H9 (cell line): ENCODE results near the gene USB1. TPM values are rescaled to one million over a fixed set of nuclear protein-coding genes. Genes with fewer than 3 reads are reported as not detected.

ENCODE experiments used
- DNase-seq: peaks from one replicate; pipeline ENCODE4 v3.0.0-alpha.2; 2017
- H2AFZ ChIP-seq: one replicate; pipeline ENCODE4 v1.6.1; 2013; ENCODE audit warnings: mild to moderate bottlenecking, low read length, control low read depth, moderate library complexity
- H2AK5ac ChIP-seq: 2 replicates; pipeline ENCODE4 v1.6.1; 2013; ENCODE audit warnings: low read length, control low read depth, mixed read lengths; ENCODE audit not compliant: insufficient read length
- H2BK120ac ChIP-seq: one replicate; pipeline ENCODE4 v1.6.1; 2013; ENCODE audit warnings: low read depth, mild to moderate bottlenecking, low read length, control low read depth, inconsistent platforms; ENCODE audit not compliant: poor library complexity, severe bottlenecking
- H2BK12ac ChIP-seq: 2 replicates; pipeline ENCODE4 v1.6.1; 2013; ENCODE audit warnings: low read length, control low read depth, mixed read lengths, low read depth; ENCODE audit not compliant: insufficient read length
- H2BK15ac ChIP-seq: 2 replicates; pipeline ENCODE4 v1.6.1; 2013; ENCODE audit warnings: low read depth, low read length, control low read depth
- H2BK20ac ChIP-seq: one replicate; pipeline ENCODE4 v1.6.1; 2013; ENCODE audit warnings: low read depth, mild to moderate bottlenecking, low read length, control low read depth, inconsistent platforms; ENCODE audit not compliant: poor library complexity, severe bottlenecking
- H2BK5ac ChIP-seq: 2 replicates; pipeline ENCODE4 v1.6.1; 2013; ENCODE audit warnings: low read length, control low read depth, mixed read lengths; ENCODE audit not compliant: insufficient read length
- H3K14ac ChIP-seq: 2 replicates; pipeline ENCODE4 v1.6.1; 2013; ENCODE audit warnings: low read length, control low read depth; ENCODE audit not compliant: insufficient read depth
- H3K18ac ChIP-seq: 2 replicates; pipeline ENCODE4 v1.6.1; 2013; ENCODE audit warnings: low read depth, mild to moderate bottlenecking, mixed read lengths, low read length, control low read depth; ENCODE audit not compliant: insufficient read length
- H3K23ac ChIP-seq: 2 replicates; pipeline ENCODE4 v1.6.1; 2013; ENCODE audit warnings: low read length, control low read depth, mixed read lengths, low read depth; ENCODE audit not compliant: insufficient read length
- H3K23me2 ChIP-seq: 2 replicates; pipeline ENCODE4 v1.6.1; 2013; ENCODE audit warnings: low read depth, mild to moderate bottlenecking, mixed read lengths, low read length, control low read depth; ENCODE audit not compliant: insufficient read length, poor library complexity, severe bottlenecking
- H3K27ac ChIP-seq: 2 replicates; pipeline ENCODE4 v1.5.1; 2013; ENCODE audit warnings: low read length, control low read depth, mixed read lengths, low read depth; ENCODE audit not compliant: insufficient read length
- H3K27me3 ChIP-seq: 2 replicates; pipeline ENCODE4 v1.6.1; 2013; ENCODE audit warnings: low read length, control low read depth, inconsistent platforms; ENCODE audit not compliant: insufficient read depth
- H3K4ac ChIP-seq: 2 replicates; pipeline ENCODE4 v1.6.1; 2013; ENCODE audit warnings: low read depth, mild to moderate bottlenecking, control low read depth, inconsistent platforms, low read length, moderate library complexity
- H3K4me1 ChIP-seq: 2 replicates; pipeline ENCODE4 v1.6.1; 2013; ENCODE audit warnings: low read length, control low read depth, inconsistent platforms; ENCODE audit not compliant: insufficient read depth
- H3K4me2 ChIP-seq: 2 replicates; pipeline ENCODE4 v1.6.1; 2013; ENCODE audit warnings: low read length, control low read depth, mixed read lengths; ENCODE audit not compliant: insufficient read length, insufficient read depth
- H3K56ac ChIP-seq: 2 replicates; pipeline ENCODE4 v1.6.1; 2013; ENCODE audit warnings: low read depth, mild to moderate bottlenecking, mixed read lengths, low read length, control low read depth; ENCODE audit not compliant: insufficient read length
- H3K79me1 ChIP-seq: 2 replicates; pipeline ENCODE4 v1.6.1; 2013; ENCODE audit warnings: low read depth, mild to moderate bottlenecking, moderate library complexity, low read length, control low read depth, inconsistent platforms; ENCODE audit not compliant: insufficient read depth, poor library complexity, severe bottlenecking
- H3K79me2 ChIP-seq: 2 replicates; pipeline ENCODE4 v1.6.1; 2013; ENCODE audit warnings: low read length, control low read depth, inconsistent platforms; ENCODE audit not compliant: insufficient read depth
- H3K9ac ChIP-seq: 2 replicates; pipeline ENCODE4 v1.6.1; 2013; ENCODE audit warnings: low read length, control low read depth, mixed read lengths; ENCODE audit not compliant: insufficient read length; ENCODE audit errors: extremely low read depth
- H3K9me3 ChIP-seq: one replicate; pipeline ENCODE4 v1.6.1; 2013; ENCODE audit warnings: low read depth, low read length, inconsistent platforms; ENCODE audit not compliant: control insufficient read depth
- H3T11ph ChIP-seq: one replicate; pipeline ENCODE4 v1.6.1; 2013; ENCODE audit warnings: mild to moderate bottlenecking, low read length, control low read depth, inconsistent platforms
- H4K20me1 ChIP-seq: one replicate; pipeline ENCODE4 v1.6.1; 2013; ENCODE audit not compliant: control insufficient read depth, insufficient read length, insufficient read depth
- H4K5ac ChIP-seq: 2 replicates; pipeline ENCODE4 v1.6.1; 2013; ENCODE audit warnings: low read depth, mild to moderate bottlenecking, mixed read lengths, low read length, control low read depth; ENCODE audit not compliant: insufficient read length
- H4K8ac ChIP-seq: replicated peaks from 2 replicates; pipeline ENCODE4 v1.6.1; 2013; ENCODE audit warnings: low read length, control low read depth, mixed read lengths, low read depth; ENCODE audit not compliant: insufficient read length
- H4K91ac ChIP-seq: 2 replicates; pipeline ENCODE4 v1.6.1; 2013; ENCODE audit warnings: low read depth, mild to moderate bottlenecking, moderate library complexity, mixed read lengths, low read length, control low read depth; ENCODE audit not compliant: insufficient read length
- H3K27ac Mint-ChIP-seq, 3 experiments: 2 replicates in 2 of 3; 3 replicates in 1 of 3; pipeline ENCODE4 v1.8.0; 2020 to 2021; ENCODE audit warnings: mixed read lengths in 3 of 3, mild to moderate bottlenecking in 1 of 3, moderate library complexity in 1 of 3
- H3K27me3 Mint-ChIP-seq: 2 replicates; pipeline ENCODE4 v1.8.0; 2021; ENCODE audit warnings: low read depth, mild to moderate bottlenecking, moderate library complexity, mixed read lengths
- H3K36me3 Mint-ChIP-seq, 3 experiments: 2 replicates in 2 of 3; 3 replicates in 1 of 3; pipeline ENCODE4 v1.8.0; 2020 to 2021; ENCODE audit warnings: low read depth in 3 of 3, mixed read lengths in 3 of 3; ENCODE audit not compliant: insufficient read depth in 1 of 3
- H3K4me1 Mint-ChIP-seq, 2 experiments: 2 replicates each; pipeline ENCODE4 v1.8.0; 2020; ENCODE audit warnings: mixed read lengths in 2 of 2
- H3K4me3 Mint-ChIP-seq, 2 experiments: 2 replicates in 1 of 2; 3 replicates in 1 of 2; pipeline ENCODE4 v1.8.0; 2020 to 2021; ENCODE audit warnings: mild to moderate bottlenecking in 2 of 2, mixed read lengths in 2 of 2, moderate library complexity in 1 of 2
- H3K9me3 Mint-ChIP-seq, 2 experiments: 2 replicates in 1 of 2; 3 replicates in 1 of 2; pipeline ENCODE4 v1.8.0; 2020; ENCODE audit warnings: mild to moderate bottlenecking in 2 of 2, mixed read lengths in 2 of 2, moderate library complexity in 1 of 2
- CTCF ChIP-seq: fragments of 200-600 bp; sonication (generic); conservative IDR thresholded peaks from 3 replicates; pipeline ENCODE4 v1.8.0; 2021; ENCODE audit warnings: antibody characterized with exemption, mild to moderate bottlenecking
- WGBS: extraction: QIAGEN DNeasy Blood & Tissue Kit; methylation state at CpG from one replicate; pipeline ENCODE4 v1.1.7; 2013; ENCODE audit warnings: missing lambda C conversion rate, low lambda C conversion rate, mixed read lengths; ENCODE audit not compliant: insufficient read length; ENCODE audit errors: extremely low coverage; 5-methylcytosine and 5-hydroxymethylcytosine counted together
- total RNA-seq: library from RNA; stranded (reverse); gene quantifications from 2 replicates; pipeline ENCODE4 v1.2.1, GENCODE V29; 2021

The USB1 gene
- total RNA-seq, 1 experiment from 2014 or later, result 65.0 TPM

- Histone ChIP-seq H3T11ph (no peak overlapping the region), H3K4me2 (no peak overlapping the region), H2BK120ac (no peak overlapping the region), H2BK12ac (no peak overlapping the region), H2BK15ac (no peak overlapping the region), H3K14ac (no peak overlapping the region), H4K8ac (no peak overlapping the region), H3K4me1 (no peaks in the 10 kb centered on the region), H3K23me2 (no peaks in the 10 kb centered on the region), H3K79me2 (no peaks in the 10 kb centered on the region), H3K79me1 (no peaks in the 10 kb centered on the region), H3K27me3 (no peaks in the 10 kb centered on the region), H3K9me3 (no peaks in the 10 kb centered on the region), H3K23ac (no peak overlapping the region), H4K5ac (no peak overlapping the region), H2AFZ (no peak overlapping the region), H3K9ac (no peak overlapping the region), H2BK20ac (no peak overlapping the region), H3K56ac (no peak overlapping the region), H2AK5ac (no peak overlapping the region), H3K18ac (no peak overlapping the region), H2BK5ac (no peak overlapping the region), H3K4ac (no peak overlapping the region), H3K27ac (no peak overlapping the region), H4K91ac (no peak overlapping the region), H4K20me1 (no peaks in the 10 kb centered on the region)
- no peaks in the 10 kb centered on the region for H3K36me3 Mint-ChIP-seq
- H3K27ac Mint-ChIP-seq, result peak overlapping the region in 1 of 3 experiments; percentile 90; a peak in 1 of 7 replicates
- TF ChIP-seq CTCF, result no peak
- H3K4me3 Mint-ChIP-seq, result no peak overlapping the region; a peak in 1 of 5 replicates
- WGBS, result no CpG with 5 or more reads among the region's 5 CpGs
- H3K9me3 Mint-ChIP-seq, result no peaks in the 10 kb centered on the region; a peak in 2 of 5 replicates
- H3K27me3 Mint-ChIP-seq, result peaks cover 9% of the 10 kb centered on the region
- no peak for DNase-seq
- peaks cover 3 to 8% of the 10 kb centered on the region in 2 experiments; a peak in 3 of 4 replicates for H3K4me1 Mint-ChIP-seq
These were observed 55.9 kb downstream of the USB1 start for GRCh38 chr16:58057121-58057520.
